Measurements from ENCODE around the gene C20orf173. TPM values are rescaled to one million over a fixed set of nuclear protein-coding genes. Genes with fewer than 3 reads are reported as not detected.

C20orf173 gene
- total and polyA plus RNA-seq, 5 donors from 2014 or later, result not detected

DNA sequence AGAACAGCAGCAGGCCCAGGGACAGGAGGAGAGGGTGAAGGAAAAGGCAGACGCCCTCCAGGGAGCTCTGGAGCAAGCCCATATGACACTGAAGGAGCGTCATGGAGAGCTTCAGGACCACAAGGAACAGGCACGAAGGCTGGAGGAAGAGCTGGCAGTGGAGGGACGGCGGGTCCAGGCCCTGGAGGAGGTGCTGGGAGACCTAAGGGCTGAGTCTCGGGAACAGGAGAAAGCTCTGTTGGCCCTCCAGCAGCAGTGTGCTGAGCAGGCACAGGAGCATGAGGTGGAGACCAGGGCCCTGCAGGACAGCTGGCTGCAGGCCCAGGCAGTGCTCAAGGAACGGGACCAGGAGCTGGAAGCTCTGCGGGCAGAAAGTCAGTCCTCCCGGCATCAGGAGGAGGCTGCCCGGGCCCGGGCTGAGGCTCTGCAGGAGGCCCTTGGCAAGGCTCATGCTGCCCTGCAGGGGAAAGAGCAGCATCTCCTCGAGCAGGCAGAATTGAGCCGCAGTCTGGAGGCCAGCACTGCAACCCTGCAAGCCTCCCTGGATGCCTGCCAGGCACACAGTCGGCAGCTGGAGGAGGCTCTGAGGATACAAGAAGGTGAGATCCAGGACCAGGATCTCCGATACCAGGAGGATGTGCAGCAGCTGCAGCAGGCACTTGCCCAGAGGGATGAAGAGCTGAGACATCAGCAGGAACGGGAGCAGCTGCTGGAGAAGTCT lies 25.5 kb downstream of the C20orf173 start:
- no peak for DNase-seq
- Histone ChIP-seq H3K36me3 (ENCODE audit: control insufficient read depth, insufficient read depth, low read length) (peaks cover 94% of the 10 kb centered on the region), H3K4me3 (ENCODE audit: low read depth, low read length) (no peak overlapping the region), H3K27me3 (ENCODE audit: control insufficient read depth, insufficient read depth, low read length) (no peaks in the 10 kb centered on the region), H3K27ac (ENCODE audit: insufficient read depth, low read length, poor library complexity, severe bottlenecking) (no peak overlapping the region), H3K9me3 (ENCODE audit: control insufficient read depth in 2 of 2, low read length in 2 of 2) (no peaks in the 10 kb centered on the region), H3K4me1 (ENCODE audit: control insufficient read depth, insufficient read depth, low read length, poor library complexity, severe bottlenecking) (peaks cover 8% of the 10 kb centered on the region)
- no peaks in the 10 kb centered on the region for H3K27me3 Mint-ChIP-seq
- no peak for ATAC-seq (ENCODE audit: low read depth in 2 of 2)
- peaks cover 77% of the 10 kb centered on the region for H3K36me3 Mint-ChIP-seq
- no peaks in the 10 kb centered on the region for H3K9me3 Mint-ChIP-seq
- peaks cover 5 to 33% (median 31%) of the 10 kb centered on the region in 4 donors for H3K4me1 Mint-ChIP-seq
- H3K27ac Mint-ChIP-seq, result peak overlapping the region; percentile 64 to 78 (median 67)
- H3K4me3 Mint-ChIP-seq, result no peak overlapping the region

DNA sequence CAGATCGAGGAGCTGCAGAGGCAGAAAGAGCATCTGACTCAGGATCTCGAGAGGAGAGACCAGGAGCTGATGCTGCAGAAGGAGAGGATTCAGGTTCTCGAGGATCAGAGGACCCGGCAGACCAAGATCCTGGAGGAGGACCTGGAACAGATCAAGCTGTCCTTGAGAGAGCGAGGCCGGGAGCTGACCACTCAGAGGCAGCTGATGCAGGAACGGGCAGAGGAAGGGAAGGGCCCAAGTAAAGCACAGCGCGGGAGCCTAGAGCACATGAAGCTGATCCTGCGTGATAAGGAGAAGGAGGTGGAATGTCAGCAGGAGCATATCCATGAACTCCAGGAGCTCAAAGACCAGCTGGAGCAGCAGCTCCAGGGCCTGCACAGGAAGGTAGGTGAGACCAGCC lies 26.2 kb downstream of the C20orf173 start:
- Mint-ChIP-seq H3K4me1 (peaks cover 5 to 33% (median 31%) of the 10 kb centered on the region in 4 donors), H3K27me3 (no peaks in the 10 kb centered on the region), H3K9me3 (no peaks in the 10 kb centered on the region), H3K4me3 (no peak overlapping the region), H3K27ac (peak overlapping the region; percentile 28 to 65 (median 64)), H3K36me3 (peaks cover 69% of the 10 kb centered on the region)
- Histone ChIP-seq H3K27ac (ENCODE audit: insufficient read depth, low read length, poor library complexity, severe bottlenecking) (no peak overlapping the region), H3K27me3 (ENCODE audit: control insufficient read depth, insufficient read depth, low read length) (no peaks in the 10 kb centered on the region), H3K9me3 (ENCODE audit: control insufficient read depth in 2 of 2, low read length in 2 of 2) (no peaks in the 10 kb centered on the region), H3K4me3 (ENCODE audit: low read depth, low read length) (no peak overlapping the region), H3K4me1 (ENCODE audit: control insufficient read depth, insufficient read depth, low read length, poor library complexity, severe bottlenecking) (peaks cover 8% of the 10 kb centered on the region), H3K36me3 (ENCODE audit: control insufficient read depth, insufficient read depth, low read length) (peaks cover 94% of the 10 kb centered on the region)
- no peak for ATAC-seq (ENCODE audit: low read depth in 2 of 2)
- DNase-seq, result no peak

DNA sequence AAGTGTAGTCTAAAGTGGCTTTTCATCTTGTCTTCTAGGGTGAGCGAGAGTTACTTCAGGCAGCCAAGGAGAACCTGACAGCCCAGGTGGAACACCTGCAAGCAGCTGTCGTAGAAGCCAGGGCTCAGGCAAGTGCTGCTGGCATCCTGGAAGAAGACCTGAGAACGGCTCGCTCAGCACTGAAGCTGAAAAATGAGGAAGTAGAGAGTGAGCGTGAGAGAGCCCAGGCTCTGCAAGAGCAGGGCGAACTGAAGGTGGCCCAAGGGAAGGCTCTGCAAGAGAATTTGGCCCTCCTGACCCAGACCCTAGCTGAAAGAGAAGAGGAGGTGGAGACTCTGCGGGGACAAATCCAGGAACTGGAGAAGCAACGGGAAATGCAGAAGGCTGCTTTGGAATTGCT lies 27.1 kb downstream of the C20orf173 start:
- no peak overlapping the region for H3K27ac ChIP-seq (ENCODE audit: insufficient read depth, low read length, poor library complexity, severe bottlenecking)
- Mint-ChIP-seq H3K4me3 (no peak overlapping the region), H3K9me3 (no peaks in the 10 kb centered on the region), H3K4me1 (peaks cover 5 to 33% (median 31%) of the 10 kb centered on the region in 4 donors), H3K36me3 (peaks cover 69% of the 10 kb centered on the region), H3K27me3 (no peaks in the 10 kb centered on the region), H3K27ac (peak overlapping the region in 2 of 3 donors; percentile 64 to 67)
- ATAC-seq (ENCODE audit: low read depth in 2 of 2), result no peak
- H3K9me3 ChIP-seq (ENCODE audit: control insufficient read depth in 2 of 2, low read length in 2 of 2), result no peaks in the 10 kb centered on the region
- DNase-seq, result no peak
- peaks cover 8% of the 10 kb centered on the region for H3K4me1 ChIP-seq (ENCODE audit: control insufficient read depth, insufficient read depth, low read length, poor library complexity, severe bottlenecking)
- H3K4me3 ChIP-seq (ENCODE audit: low read depth, low read length), result no peak overlapping the region
- H3K36me3 ChIP-seq (ENCODE audit: control insufficient read depth, insufficient read depth, low read length), result peaks cover 94% of the 10 kb centered on the region
- no peaks in the 10 kb centered on the region for H3K27me3 ChIP-seq (ENCODE audit: control insufficient read depth, insufficient read depth, low read length)

DNA sequence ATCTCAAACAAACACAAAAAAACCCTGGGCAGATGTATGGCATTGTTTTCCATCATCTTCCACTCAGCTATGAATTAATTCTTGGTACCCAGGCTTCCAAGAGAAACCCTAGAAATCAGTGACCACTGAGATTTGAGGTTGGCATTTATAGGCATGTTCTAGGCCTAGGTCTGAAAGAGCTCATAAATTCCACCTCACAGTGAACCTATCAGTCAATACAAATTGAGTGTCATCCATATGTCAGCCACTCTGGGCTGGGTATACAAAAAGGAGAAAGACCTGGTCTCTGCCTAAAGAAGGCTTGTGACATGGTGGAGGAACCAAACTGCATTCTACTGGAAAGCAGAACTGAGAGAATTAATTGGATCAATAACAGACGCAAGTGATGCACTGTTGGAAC lies 30.2 kb downstream of the C20orf173 start:
- Mint-ChIP-seq H3K4me3 (peak overlapping the region in 1 of 4 donors; percentile 15), H3K27ac (peak overlapping the region in 1 of 3 donors; percentile 66), H3K36me3 (peaks cover 62% of the 10 kb centered on the region), H3K4me1 (peaks cover 10 to 22% (median 15%) of the 10 kb centered on the region in 4 donors), H3K27me3 (no peaks in the 10 kb centered on the region), H3K9me3 (no peaks in the 10 kb centered on the region)
- no peak overlapping the region for H3K4me3 ChIP-seq (ENCODE audit: low read depth, low read length)
- H3K36me3 ChIP-seq (ENCODE audit: control insufficient read depth, insufficient read depth, low read length), result peaks cover 96% of the 10 kb centered on the region
- no peaks in the 10 kb centered on the region for H3K27me3 ChIP-seq (ENCODE audit: control insufficient read depth, insufficient read depth, low read length)
- H3K4me1 ChIP-seq (ENCODE audit: control insufficient read depth, insufficient read depth, low read length, poor library complexity, severe bottlenecking), result no peaks in the 10 kb centered on the region
- no peaks in the 10 kb centered on the region for H3K9me3 ChIP-seq (ENCODE audit: control insufficient read depth in 2 of 2, low read length in 2 of 2)
- ATAC-seq (ENCODE audit: low read depth in 2 of 2) (no peak), DNase-seq (no peak)
- no peak overlapping the region for H3K27ac ChIP-seq (ENCODE audit: insufficient read depth, low read length, poor library complexity, severe bottlenecking)

DNA sequence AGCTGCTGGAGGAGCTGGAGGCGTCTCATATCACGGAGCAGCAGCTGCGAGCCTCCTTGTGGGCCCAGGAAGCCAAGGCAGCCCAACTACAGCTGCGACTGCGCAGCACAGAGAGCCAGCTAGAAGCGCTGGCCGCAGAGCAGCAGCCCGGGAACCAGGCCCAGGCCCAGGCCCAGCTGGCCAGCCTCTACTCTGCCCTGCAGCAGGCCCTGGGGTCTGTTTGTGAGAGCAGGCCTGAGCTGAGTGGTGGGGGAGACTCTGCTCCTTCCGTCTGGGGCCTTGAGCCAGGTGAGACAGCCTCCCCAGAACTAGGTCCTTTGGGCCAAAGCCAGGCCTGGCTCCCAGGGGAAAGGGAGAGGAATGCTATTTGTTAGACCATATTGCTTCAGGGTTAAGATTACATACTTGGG lies 31.7 kb downstream of the C20orf173 start:
- H3K36me3 ChIP-seq (ENCODE audit: control insufficient read depth, insufficient read depth, low read length), result peaks cover 95% of the 10 kb centered on the region
- no peaks in the 10 kb centered on the region for H3K27me3 ChIP-seq (ENCODE audit: control insufficient read depth, insufficient read depth, low read length)
- H3K4me1 ChIP-seq (ENCODE audit: control insufficient read depth, insufficient read depth, low read length, poor library complexity, severe bottlenecking), result peaks cover 6% of the 10 kb centered on the region
- no peak overlapping the region for H3K4me3 ChIP-seq (ENCODE audit: low read depth, low read length)
- peaks cover 8 to 29% (median 16%) of the 10 kb centered on the region in 4 donors for H3K4me1 Mint-ChIP-seq
- H3K36me3 Mint-ChIP-seq, result peaks cover 60% of the 10 kb centered on the region
- ATAC-seq (ENCODE audit: low read depth in 2 of 2) (no peak), DNase-seq (no peak)
- no peak overlapping the region for H3K27ac ChIP-seq (ENCODE audit: insufficient read depth, low read length, poor library complexity, severe bottlenecking)
- H3K9me3 Mint-ChIP-seq, result no peaks in the 10 kb centered on the region
- H3K9me3 ChIP-seq (ENCODE audit: control insufficient read depth in 2 of 2, low read length in 2 of 2), result no peaks in the 10 kb centered on the region
- no peaks in the 10 kb centered on the region for H3K27me3 Mint-ChIP-seq
- no peak overlapping the region for H3K4me3 Mint-ChIP-seq
- no peak overlapping the region for H3K27ac Mint-ChIP-seq

DNA sequence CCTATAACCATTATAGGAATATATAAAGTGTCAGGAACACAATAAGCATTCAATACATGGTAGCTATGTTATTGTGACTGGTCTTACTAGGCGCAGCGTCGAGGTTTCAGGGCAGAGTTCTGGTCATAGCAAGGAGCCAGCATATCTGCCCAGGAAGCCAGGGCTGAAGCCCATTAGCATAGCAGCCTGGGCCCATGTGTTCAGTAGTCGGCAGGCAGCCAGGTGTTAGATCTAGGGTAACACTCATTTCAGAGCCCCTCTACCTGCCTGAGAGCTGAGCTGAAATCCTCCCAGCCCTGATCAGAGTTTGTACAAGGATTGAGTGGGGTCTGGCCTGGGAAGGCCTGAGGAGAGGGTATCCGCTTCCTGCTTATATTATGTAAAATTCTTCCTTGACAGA lies 32.1 kb downstream of the C20orf173 start:
- Mint-ChIP-seq H3K36me3 (peaks cover 58% of the 10 kb centered on the region), H3K9me3 (no peaks in the 10 kb centered on the region), H3K27me3 (no peaks in the 10 kb centered on the region), H3K4me1 (peaks cover 11 to 31% (median 19%) of the 10 kb centered on the region in 4 donors), H3K4me3 (no peak overlapping the region), H3K27ac (no peak overlapping the region)
- H3K4me3 ChIP-seq (ENCODE audit: low read depth, low read length), result no peak overlapping the region
- H3K27ac ChIP-seq (ENCODE audit: insufficient read depth, low read length, poor library complexity, severe bottlenecking), result no peak overlapping the region
- H3K9me3 ChIP-seq (ENCODE audit: control insufficient read depth in 2 of 2, low read length in 2 of 2), result no peaks in the 10 kb centered on the region
- DNase-seq, result no peak
- no peak for ATAC-seq (ENCODE audit: low read depth in 2 of 2)
- peaks cover 11% of the 10 kb centered on the region for H3K4me1 ChIP-seq (ENCODE audit: control insufficient read depth, insufficient read depth, low read length, poor library complexity, severe bottlenecking)
- peaks cover 90% of the 10 kb centered on the region for H3K36me3 ChIP-seq (ENCODE audit: control insufficient read depth, insufficient read depth, low read length)
- H3K27me3 ChIP-seq (ENCODE audit: control insufficient read depth, insufficient read depth, low read length), result no peaks in the 10 kb centered on the region

DNA sequence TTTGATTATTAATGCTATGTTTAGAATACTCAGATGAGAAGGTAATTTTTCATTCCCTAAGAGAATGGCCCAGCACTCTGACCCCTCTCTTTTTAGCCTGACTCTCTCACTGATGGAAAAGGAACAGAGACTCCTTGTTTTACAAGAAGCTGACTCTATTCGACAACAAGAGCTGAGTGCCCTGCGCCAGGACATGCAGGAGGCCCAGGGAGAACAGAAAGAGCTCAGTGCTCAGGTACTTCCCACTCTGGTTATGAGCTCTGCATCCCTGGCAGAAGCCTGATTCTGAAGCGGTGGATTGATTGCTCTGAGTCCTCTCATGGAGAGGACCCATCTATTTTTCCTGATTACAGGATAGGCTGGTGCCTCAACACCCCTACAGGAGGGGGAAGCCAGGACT lies 33.0 kb downstream of the C20orf173 start:
- H3K36me3 Mint-ChIP-seq, result peaks cover 55% of the 10 kb centered on the region
- no peak overlapping the region for H3K27ac Mint-ChIP-seq

DNA sequence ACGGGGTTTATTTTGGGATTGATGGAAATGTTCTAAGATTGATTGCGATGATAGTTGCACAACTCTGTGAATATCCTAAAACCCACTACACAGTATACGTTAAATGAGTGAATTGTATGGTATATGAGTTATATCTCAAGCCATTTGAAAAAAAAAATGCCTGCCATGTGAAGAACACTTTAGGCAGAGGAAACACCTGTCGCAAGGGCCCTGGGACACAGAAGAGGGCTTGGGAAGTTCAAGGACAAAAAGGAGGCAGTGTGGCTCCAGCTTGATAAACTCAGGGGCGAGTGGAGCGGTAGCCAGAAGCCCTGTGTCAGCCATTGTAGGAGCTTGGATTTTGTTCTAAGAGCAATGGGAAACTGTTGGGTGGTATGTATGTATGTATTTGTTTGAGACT lies 37.1 kb downstream of the C20orf173 start:
- H3K36me3 Mint-ChIP-seq, result peaks cover 46% of the 10 kb centered on the region
- H3K9me3 Mint-ChIP-seq, result no peaks in the 10 kb centered on the region
- no peaks in the 10 kb centered on the region for H3K27me3 Mint-ChIP-seq
- peaks cover 43% of the 10 kb centered on the region for H3K36me3 ChIP-seq (ENCODE audit: control insufficient read depth, insufficient read depth, low read length)
- DNase-seq, result no peak
- peaks cover 53% of the 10 kb centered on the region for H3K4me1 ChIP-seq (ENCODE audit: control insufficient read depth, insufficient read depth, low read length, poor library complexity, severe bottlenecking)
- H3K9me3 ChIP-seq (ENCODE audit: control insufficient read depth in 2 of 2, low read length in 2 of 2), result no peaks in the 10 kb centered on the region
- ATAC-seq (ENCODE audit: low read depth in 2 of 2), result no peak
- H3K4me3 Mint-ChIP-seq, result peak overlapping the region; percentile 98 to 100 (median 99)
- no peak overlapping the region for H3K27ac ChIP-seq (ENCODE audit: insufficient read depth, low read length, poor library complexity, severe bottlenecking)
- H3K27me3 ChIP-seq (ENCODE audit: control insufficient read depth, insufficient read depth, low read length), result no peaks in the 10 kb centered on the region
- peak overlapping the region; percentile 99 for H3K4me3 ChIP-seq (ENCODE audit: low read depth, low read length)
- peaks cover 33 to 77% (median 45%) of the 10 kb centered on the region in 4 donors for H3K4me1 Mint-ChIP-seq
- peak overlapping the region; percentile 84 to 99 (median 85) for H3K27ac Mint-ChIP-seq

More for the DNA sequence above, 33.0 kb downstream of the C20orf173 start:
- H3K9me3 ChIP-seq (ENCODE audit: control insufficient read depth in 2 of 2, low read length in 2 of 2), result no peaks in the 10 kb centered on the region
- H3K4me3 Mint-ChIP-seq, result no peak overlapping the region
- peaks cover 82% of the 10 kb centered on the region for H3K36me3 ChIP-seq (ENCODE audit: control insufficient read depth, insufficient read depth, low read length)
- peaks cover 19 to 39% (median 24%) of the 10 kb centered on the region in 4 donors for H3K4me1 Mint-ChIP-seq
- peaks cover 19% of the 10 kb centered on the region for H3K4me1 ChIP-seq (ENCODE audit: control insufficient read depth, insufficient read depth, low read length, poor library complexity, severe bottlenecking)
- no peak overlapping the region for H3K4me3 ChIP-seq (ENCODE audit: low read depth, low read length)
- DNase-seq (no peak), ATAC-seq (ENCODE audit: low read depth in 2 of 2) (no peak)
- no peak overlapping the region for H3K27ac ChIP-seq (ENCODE audit: insufficient read depth, low read length, poor library complexity, severe bottlenecking)
- no peaks in the 10 kb centered on the region for H3K27me3 Mint-ChIP-seq
- H3K9me3 Mint-ChIP-seq, result no peaks in the 10 kb centered on the region
- H3K27me3 ChIP-seq (ENCODE audit: control insufficient read depth, insufficient read depth, low read length), result no peaks in the 10 kb centered on the region

Measured in CD4-positive, CD25-positive, alpha-beta regulatory T cell (primary cell).